ENCODE measurements around the gene FOXP1. TPM values are rescaled to one million over a fixed set of nuclear protein-coding genes. Genes with fewer than 3 reads are reported as not detected.

Gene FOXP1
- total and polyA plus RNA-seq, 9 of the 15 experiments (the other 6 are each of a cell fraction or from before 2014, with no cell fraction given), result 7.7 to 34.5 (median 13.7) TPM

GRCh38 chr3:71315431-71315830 is 268.1 kb downstream of the FOXP1 start:
- H3K9me1 ChIP-seq (ENCODE audit: control insufficient read depth, insufficient read depth, low read length), result no peaks in the 10 kb centered on the region
- ChIA-PET CTCF (ENCODE audit: low intra/inter-chr PET ratio) (no interaction called here), POLR2A (no interaction called here)
- WGBS (ENCODE audit: insufficient coverage, low coverage, missing lambda C conversion rate), result 90% methylated on average over 2 of the region's 2 CpGs
- no peaks in the 10 kb centered on the region for H3K36me3 ChIP-seq (ENCODE audit: control insufficient read depth, insufficient read depth, low read length)
- no peak overlapping the region for H2AFZ ChIP-seq (ENCODE audit: low read depth, low read length)
- TF ChIP-seq ZNF766 (CRISPR knock-in tag; conservative IDR thresholded peaks at IDR 0.05) (no peak), HDAC3 (IDR thresholded peaks at IDR 0.05; ENCODE audit: borderline replicate concordance, partially characterized antibody) (no peak), NR2F6 (CRISPR knock-in tag; IDR thresholded peaks at IDR 0.05) (no peak), TCF3 (CRISPR knock-in tag; IDR thresholded peaks at IDR 0.05) (no peak), GATAD2B (IDR thresholded peaks at IDR 0.05; ENCODE audit: borderline replicate concordance) (no peak), CSDE1 (IDR thresholded peaks at IDR 0.05) (no peak), POLR2H (tag; IDR thresholded peaks at IDR 0.05; ENCODE audit: low read depth) (no peak), NFIX (CRISPR knock-in tag; IDR thresholded peaks at IDR 0.05; ENCODE audit: low read depth) (no peak), ELF1 (tag; IDR thresholded peaks at IDR 0.05) (no peak), ZNF324 (CRISPR knock-in tag; IDR thresholded peaks at IDR 0.05) (no peak), NR0B1 (IDR thresholded peaks at IDR 0.05; ENCODE audit: partially characterized antibody) (no peak)
- in situ Hi-C loops (cut with MboI) (no loop called here), intact Hi-C loops (cut with micrococcal nuclease) (no loop called here)
- FAIRE-seq (no peak), DNase-seq (ENCODE audit: extremely low read depth in 1 of 4, low spot score in 3 of 4) (no peak), ATAC-seq (no peak; the same call in 2 of the 3 replicates)
- H3K79me2 ChIP-seq (ENCODE audit: control insufficient read depth, insufficient read depth, low read length), result no peaks in the 10 kb centered on the region
- no peak overlapping the region for H3K4me3 ChIP-seq
- no peak overlapping the region for H3K4me2 ChIP-seq (ENCODE audit: insufficient read depth, low read length)
- H3K27ac ChIP-seq (ENCODE audit: extremely low read depth, low read depth, low read length), result no peak overlapping the region
- no peaks in the 10 kb centered on the region for H3K4me1 ChIP-seq (replicated peaks in 1 of 2; ENCODE audit: control insufficient read depth in 2 of 2, insufficient read depth in 2 of 2, low read length in 2 of 2)
- no peaks in the 10 kb centered on the region for H3K27me3 ChIP-seq (ENCODE audit: control insufficient read depth in 2 of 2, insufficient read depth in 2 of 2, low read length in 2 of 2)
- H3K9ac ChIP-seq (ENCODE audit: insufficient read depth in 1 of 2, low read depth in 2 of 2, low read length in 2 of 2), result no peak overlapping the region
- no peaks in the 10 kb centered on the region for H3K9me3 ChIP-seq (replicated peaks; ENCODE audit: control insufficient read depth, insufficient read depth, low read depth, low read length)
- H4K20me1 ChIP-seq (replicated peaks; ENCODE audit: control insufficient read depth, insufficient read depth, low read length), result no peaks in the 10 kb centered on the region
- BruUV-seq (replicated peaks), result no TSS peak
